HCT116 (cell line): ENCODE data around the gene CBLB. TPM values are rescaled to one million over a fixed set of nuclear protein-coding genes. Genes with fewer than 3 reads are reported as not detected.
A peak's percentile ranks its signal among the peaks of the same experiment; 100 is the strongest.

Experiments
- ATAC-seq: fragments of 200-7000 bp; cut with Tn5 transposase; 2 replicates; pipeline ENCODE4 v1.9.1; 2020; ENCODE audit warnings: mild to moderate bottlenecking, moderate library complexity
- BruUV-seq: library from RNA; stranded (reverse); fragments of 400-500 nt; replicated peaks from 2 replicates; lab custom pipeline; 2021; lab: Mats Ljungman, UMichigan
- CTCF ChIA-PET: fragments of 300-600 bp; sonication (Branson Sonifier 250); formaldehyde crosslinking; loops from one replicate; lab custom pipeline; 2021; ENCODE audit warnings: antibody characterized with exemption; lab: Charles Lee
- POLR2A ChIA-PET: fragments of 300-600, 350-600 bp; sonication (Branson Sonifier 250); formaldehyde crosslinking; loops from one replicate; lab custom pipeline; 2021; ENCODE audit warnings: antibody characterized with exemption; lab: Charles Lee
- RAD21 ChIA-PET, 2 experiments: fragments of 300-600 bp; sonication (Branson Sonifier 250); formaldehyde crosslinking; loops; one replicate each; lab custom pipeline; 2023; ENCODE audit warnings: low total read pairs in 2 of 2; ENCODE audit not compliant: uncharacterized antibody in 2 of 2, unreplicated experiment in 2 of 2, low non-redundant PET in 1 of 2; lab: Charles Lee
- DNase-seq: peaks from one replicate; pipeline ENCODE4 v3.0.0-alpha.2; 2010; ENCODE audit warnings: low read depth, low spot score
- H2AFZ ChIP-seq: fragments of 200-600 bp; shearing (Covaris generic), sonication (generic); 2 replicates; pipeline ENCODE4 v1.6.1; 2017; ENCODE audit warnings: low read depth, mixed run types, mixed read lengths, antibody characterized with exemption, low read length; ENCODE audit not compliant: poor library complexity, severe bottlenecking
- H3K27ac ChIP-seq: 2 replicates; pipeline ENCODE4 v1.5.1; 2012; ENCODE audit warnings: low read depth, low read length
- H3K27me3 ChIP-seq: fragments of 200-600 bp; sonication (generic); 2 replicates; pipeline ENCODE4 v1.6.1; 2016; ENCODE audit warnings: mixed run types, low read length, mixed read lengths; ENCODE audit not compliant: insufficient read depth
- H3K36me3 ChIP-seq, 2 experiments: fragments of 200-500 bp in 1 of 2; fragments of 200-600 bp in 1 of 2; sonication (Bioruptor generic) in 1 of 2; sonication (generic) in 1 of 2; 2 replicates each; pipeline versions ENCODE4 v1.5.1 to v1.6.1; 2014 to 2016; ENCODE audit warnings: low read length in 2 of 2, inconsistent platforms in 1 of 2, mixed read lengths in 1 of 2, mixed run types in 1 of 2; ENCODE audit not compliant: insufficient read depth in 2 of 2, control insufficient read depth in 1 of 2
- H3K4me1 ChIP-seq, 2 experiments: fragments of 200-600 bp in 1 of 2; sonication (generic) in 1 of 2; 2 replicates each; pipeline versions ENCODE4 v1.5.1 to v1.6.1; 2012 to 2017; ENCODE audit warnings: low read length in 2 of 2, inconsistent platforms in 1 of 2, mild to moderate bottlenecking in 1 of 2, mixed read lengths in 1 of 2, mixed run types in 1 of 2, moderate library complexity in 1 of 2; ENCODE audit not compliant: insufficient read depth in 2 of 2, control insufficient read depth in 1 of 2
- H3K4me2 ChIP-seq: fragments of 200-600 bp; sonication (generic); 2 replicates; pipeline ENCODE4 v1.6.1; 2017; ENCODE audit warnings: mixed run types, low read length, mixed read lengths
- H3K4me3 ChIP-seq, 2 experiments: fragments of 200-600 bp in 1 of 2; sonication (generic) in 1 of 2; replicated peaks in 1 of 2; 2 replicates each; pipeline ENCODE4 v1.5.1; 2011 to 2016; ENCODE audit warnings: low read length in 2 of 2, control low read depth in 1 of 2, low read depth in 1 of 2, mild to moderate bottlenecking in 1 of 2, mixed read lengths in 1 of 2, mixed run types in 1 of 2
- H3K79me2 ChIP-seq: fragments of 200-600 bp; sonication (generic); 2 replicates; pipeline ENCODE4 v1.6.1; 2017; ENCODE audit warnings: mild to moderate bottlenecking, mixed run types, low read length, moderate library complexity, mixed read lengths; ENCODE audit not compliant: insufficient read depth
- H3K9ac ChIP-seq: fragments of 200-600 bp; sonication (generic); 2 replicates; pipeline ENCODE4 v1.6.1; 2016; ENCODE audit warnings: low read length, mixed read lengths
- H3K9me2 ChIP-seq: fragments of 200-600 bp; sonication (generic), shearing (Covaris generic); 2 replicates; pipeline ENCODE4 v1.6.1; 2017; ENCODE audit warnings: mixed run types, mild to moderate bottlenecking, moderate library complexity; ENCODE audit not compliant: insufficient read depth
- H3K9me3 ChIP-seq, 2 experiments: fragments of 200-500 bp in 1 of 2; fragments of 200-600 bp in 1 of 2; sonication (Bioruptor generic) in 1 of 2; sonication (generic) in 1 of 2; 2 replicates each; pipeline ENCODE4 v1.6.1; 2014 to 2017; ENCODE audit warnings: low read length in 2 of 2, mixed read lengths in 2 of 2, inconsistent platforms in 1 of 2, low read depth in 1 of 2, mild to moderate bottlenecking in 1 of 2, mixed run types in 1 of 2, moderate library complexity in 1 of 2; ENCODE audit not compliant: control insufficient read depth in 1 of 2, insufficient read depth in 1 of 2
- H4K20me1 ChIP-seq: fragments of 200-600 bp; sonication (generic), shearing (Covaris generic); 2 replicates; pipeline ENCODE4 v1.6.1; 2017; ENCODE audit warnings: mixed run types, mild to moderate bottlenecking, moderate library complexity; ENCODE audit not compliant: insufficient read depth
- ATF3 ChIP-seq: IDR thresholded peaks from 2 replicates; pipeline ENCODE4 v1.6.1; 2012
- CBX3 ChIP-seq: IDR thresholded peaks from 2 replicates; pipeline ENCODE4 v1.6.1; 2012; ENCODE audit warnings: low read depth
- CEBPB ChIP-seq: IDR thresholded peaks from 2 replicates; pipeline ENCODE4 v1.6.1; 2012; ENCODE audit warnings: low read depth
- ELF1 ChIP-seq: IDR thresholded peaks from 2 replicates; pipeline ENCODE4 v1.6.1; 2012; ENCODE audit warnings: low read depth, borderline replicate concordance
- EZH2phosphoT487 ChIP-seq: fragments of 200-600 bp; IDR thresholded peaks from 2 replicates; pipeline ENCODE4 v1.6.1; 2018; ENCODE audit warnings: antibody characterized with exemption, borderline replicate concordance
- JUND ChIP-seq: IDR thresholded peaks from 2 replicates; pipeline ENCODE4 v1.6.1; 2012
- POLR2A ChIP-seq: IDR thresholded peaks from 2 replicates; pipeline ENCODE4 v1.7.0; 2011; ENCODE audit warnings: borderline replicate concordance; ENCODE audit not compliant: insufficient read depth, insufficient read length; ENCODE audit errors: extremely low read depth
- SIN3A ChIP-seq: IDR thresholded peaks from 2 replicates; pipeline ENCODE4 v1.6.1; 2012; ENCODE audit warnings: low read depth
- SP1 ChIP-seq: IDR thresholded peaks from 2 replicates; pipeline ENCODE4 v1.6.1; 2012; ENCODE audit warnings: low read depth
- intact Hi-C: fragments of 100-400 bp; cut with micrococcal nuclease; formaldehyde crosslinking; loops from 2 replicates; pipeline ENCODE4 v1.10.0; 2022
- total RNA-seq: library from RNA; stranded (reverse); gene quantifications from one replicate; pipeline ENCODE4 v1.2.1, GENCODE V29; 2021; ENCODE audit not compliant: unreplicated experiment
- TF ChIP-seq, protein P1 (sequence below): IDR thresholded peaks from 2 replicates; pipeline ENCODE4 v1.6.1; 2012

CBLB gene
- total RNA-seq, 1 experiment from 2014 or later = 10.4 TPM

- intact Hi-C loops = no loop called here
These were observed 255.7 kb downstream of the CBLB start for GRCh38 chr3:105613120-105613519.

GRCh38 chr3:105611304-105612192, 257.3 kb downstream of the CBLB start:
- Histone ChIP-seq H3K27ac (no peak overlapping the region), H3K36me3 (no peaks in the 10 kb centered on the region), H3K4me1 (peaks cover 13% of the 10 kb centered on the region in 2 experiments), H3K4me2 (peak overlapping the region; percentile 61), H3K4me3 (peak overlapping the region in 1 of 2 experiments; percentile 21; a peak in 1 of 4 replicates), H3K9me3 (no peaks in the 10 kb centered on the region), H3K27me3 (no peaks in the 10 kb centered on the region), H4K20me1 (no peaks in the 10 kb centered on the region), H2AFZ (peak overlapping the region; percentile 88), H3K9me2 (no peaks in the 10 kb centered on the region), H3K9ac (no peak overlapping the region), H3K79me2 (no peaks in the 10 kb centered on the region)
- BruUV-seq = no TSS peak
- TF ChIP-seq SP1 (peak; percentile 33; the same call in 1 of the 2 replicates), JUND (0 out of 2 replicates have a peak, but pooled peaks have one; percentile 42), SIN3A (no peak), CEBPB (no peak), CBX3 (no peak), POLR2A (no peak)
- TF ChIP-seq, protein P1, sequence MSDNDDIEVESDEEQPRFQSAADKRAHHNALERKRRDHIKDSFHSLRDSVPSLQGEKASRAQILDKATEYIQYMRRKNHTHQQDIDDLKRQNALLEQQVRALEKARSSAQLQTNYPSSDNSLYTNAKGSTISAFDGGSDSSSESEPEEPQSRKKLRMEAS = 0 out of 2 replicates have a peak, but pooled peaks have one; percentile 20
- RAD21 ChIA-PET = no interaction called here
- intact Hi-C loops = no loop called here
- CTCF ChIA-PET = no interaction called here
- DNase-seq (peak; percentile 33), ATAC-seq (peak; percentile 72)
- POLR2A ChIA-PET = no interaction called here

More at GRCh38 chr3:105613120-105613519, 255.7 kb downstream of the CBLB start:
- peaks cover 13% of the 10 kb centered on the region in 2 experiments for H3K4me1 ChIP-seq
- H3K9me2 ChIP-seq = no peaks in the 10 kb centered on the region
- H2AFZ ChIP-seq = no peak overlapping the region
- TF ChIP-seq CBX3 = no peak
- TF ChIP-seq POLR2A = no peak
- TF ChIP-seq, protein P1 = no peak
- TF ChIP-seq SP1 = no peak
- no peak for TF ChIP-seq ELF1
- TF ChIP-seq EZH2phosphoT487 = no peak
- TF ChIP-seq ATF3 = no peak
- H3K4me3 ChIP-seq = no peak overlapping the region
- H3K4me2 ChIP-seq = no peak overlapping the region
- H3K79me2 ChIP-seq = no peaks in the 10 kb centered on the region
- H4K20me1 ChIP-seq = no peaks in the 10 kb centered on the region
- POLR2A ChIA-PET = no interaction called here
- no TSS peak for BruUV-seq
- DNase-seq = no peak
- RAD21 ChIA-PET = no interaction called here
- H3K36me3 ChIP-seq = no peaks in the 10 kb centered on the region
- no peak overlapping the region for H3K9ac ChIP-seq
- ATAC-seq = no peak
- H3K9me3 ChIP-seq = no peaks in the 10 kb centered on the region
- CTCF ChIA-PET = no interaction called here
- no peaks in the 10 kb centered on the region for H3K27me3 ChIP-seq
- H3K27ac ChIP-seq = no peak overlapping the region
